ENCODE measurements around the gene PAQR3.

DNA sequence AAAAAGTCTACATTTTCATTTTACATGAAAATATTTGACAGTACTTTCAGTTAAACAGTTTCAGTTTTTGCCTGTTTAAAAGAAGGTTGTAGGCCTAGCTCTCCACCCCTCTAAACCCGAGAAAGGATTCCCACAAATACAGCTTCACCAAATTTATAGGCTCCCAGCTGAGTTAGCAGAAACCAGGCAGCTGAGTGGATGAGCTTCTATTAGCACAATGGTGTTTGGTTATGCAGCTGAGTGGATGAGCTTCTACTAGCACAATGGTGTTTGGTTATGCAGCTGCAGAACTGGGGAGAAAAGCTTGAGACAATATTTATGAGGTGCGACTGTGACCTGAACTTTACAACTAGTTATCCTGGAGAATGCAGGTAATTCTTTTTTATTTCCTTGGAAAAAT is 36.6 kb upstream of the PAQR3 start:
- TF ChIP-seq, protein P1, sequence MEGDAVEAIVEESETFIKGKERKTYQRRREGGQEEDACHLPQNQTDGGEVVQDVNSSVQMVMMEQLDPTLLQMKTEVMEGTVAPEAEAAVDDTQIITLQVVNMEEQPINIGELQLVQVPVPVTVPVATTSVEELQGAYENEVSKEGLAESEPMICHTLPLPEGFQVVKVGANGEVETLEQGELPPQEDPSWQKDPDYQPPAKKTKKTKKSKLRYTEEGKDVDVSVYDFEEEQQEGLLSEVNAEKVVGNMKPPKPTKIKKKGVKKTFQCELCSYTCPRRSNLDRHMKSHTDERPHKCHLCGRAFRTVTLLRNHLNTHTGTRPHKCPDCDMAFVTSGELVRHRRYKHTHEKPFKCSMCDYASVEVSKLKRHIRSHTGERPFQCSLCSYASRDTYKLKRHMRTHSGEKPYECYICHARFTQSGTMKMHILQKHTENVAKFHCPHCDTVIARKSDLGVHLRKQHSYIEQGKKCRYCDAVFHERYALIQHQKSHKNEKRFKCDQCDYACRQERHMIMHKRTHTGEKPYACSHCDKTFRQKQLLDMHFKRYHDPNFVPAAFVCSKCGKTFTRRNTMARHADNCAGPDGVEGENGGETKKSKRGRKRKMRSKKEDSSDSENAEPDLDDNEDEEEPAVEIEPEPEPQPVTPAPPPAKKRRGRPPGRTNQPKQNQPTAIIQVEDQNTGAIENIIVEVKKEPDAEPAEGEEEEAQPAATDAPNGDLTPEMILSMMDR (IDR thresholded peaks at IDR 0.05) = no peak
- TF ChIP-seq POLR2A (IDR thresholded peaks at IDR 0.05) = no peak
